ENCODE results near the gene FAM20B. TPM values are rescaled to one million over a fixed set of nuclear protein-coding genes. Genes with fewer than 3 reads are reported as not detected.

Gene FAM20B
- total RNA-seq, 1 experiment from 2014 or later, result 35.4 TPM

- H3K4me3 Mint-ChIP-seq, result no peak overlapping the region
- no CpG with 5 or more reads among the region's 9 CpGs for WGBS (ENCODE audit: extremely low coverage, insufficient read length, low lambda C conversion rate)
- Histone ChIP-seq H2BK5ac (ENCODE audit: insufficient read length, low read length) (no peak overlapping the region), H3K9ac (ENCODE audit: extremely low read depth, insufficient read length, low read length) (no peak overlapping the region), H3K4me2 (ENCODE audit: insufficient read depth, insufficient read length, low read length) (no peak overlapping the region), H2BK20ac (ENCODE audit: low read depth, low read length, poor library complexity, severe bottlenecking) (no peak overlapping the region), H2AK5ac (ENCODE audit: insufficient read length, low read length) (no peak overlapping the region), H4K20me1 (ENCODE audit: control insufficient read depth, insufficient read depth, insufficient read length) (no peaks in the 10 kb centered on the region), H4K91ac (ENCODE audit: insufficient read length, low read depth, low read length) (no peak overlapping the region), H3K9me3 (ENCODE audit: control insufficient read depth, low read depth, low read length) (no peaks in the 10 kb centered on the region), H3K4ac (ENCODE audit: low read depth, low read length) (no peak overlapping the region), H3K27me3 (ENCODE audit: insufficient read depth, low read length) (no peaks in the 10 kb centered on the region), H3K79me2 (ENCODE audit: insufficient read depth, low read length) (no peaks in the 10 kb centered on the region; the same call in 1 of the 2 replicates), H3K23ac (ENCODE audit: insufficient read length, low read depth, low read length) (no peak overlapping the region), H4K8ac (replicated peaks; ENCODE audit: insufficient read length, low read depth, low read length) (no peak overlapping the region), H2BK12ac (ENCODE audit: insufficient read length, low read depth, low read length) (no peak overlapping the region), H2BK120ac (ENCODE audit: low read depth, low read length, poor library complexity, severe bottlenecking) (no peak overlapping the region), H3K56ac (ENCODE audit: insufficient read length, low read depth, low read length) (no peak overlapping the region), H3K27ac (ENCODE audit: insufficient read length, low read depth, low read length) (no peak overlapping the region), H4K5ac (ENCODE audit: insufficient read length, low read depth, low read length) (no peak overlapping the region), H3K79me1 (ENCODE audit: insufficient read depth, low read depth, low read length, poor library complexity, severe bottlenecking) (no peaks in the 10 kb centered on the region), H3K4me1 (ENCODE audit: insufficient read depth, low read length) (0 out of 2 replicates have a peak, but pooled peaks cover 4% of the 10 kb centered on the region), H2AFZ (ENCODE audit: low read length) (no peak overlapping the region), H3K14ac (ENCODE audit: insufficient read depth, low read length) (no peak overlapping the region), H2BK15ac (ENCODE audit: low read depth, low read length) (no peak overlapping the region), H3T11ph (ENCODE audit: low read length) (no peak overlapping the region), H3K23me2 (ENCODE audit: insufficient read length, low read depth, low read length, poor library complexity, severe bottlenecking) (no peaks in the 10 kb centered on the region), H3K18ac (ENCODE audit: insufficient read length, low read depth, low read length) (no peak overlapping the region)
- TF ChIP-seq CTCF (conservative IDR thresholded peaks at IDR 0.05), result no peak
- peaks cover 29 to 78% (median 59%) of the 10 kb centered on the region in 3 experiments; a peak in 6 of 7 replicates for H3K36me3 Mint-ChIP-seq (ENCODE audit: insufficient read depth in 1 of 3, low read depth in 3 of 3)
- peaks cover 14 to 17% of the 10 kb centered on the region in 2 experiments for H3K4me1 Mint-ChIP-seq
- no peaks in the 10 kb centered on the region for H3K27me3 Mint-ChIP-seq (ENCODE audit: low read depth)
- H3K9me3 Mint-ChIP-seq, result no peaks in the 10 kb centered on the region; a peak in 1 of 5 replicates
- DNase-seq, result no peak
- H3K27ac Mint-ChIP-seq, result peak overlapping the region in 2 of 3 experiments; percentile 50 to 54; a peak in 2 of 7 replicates
These were observed 67.3 kb downstream of the FAM20B start for GRCh38 chr1:179092896-179093461.

Data from H9 (cell line).